Upper lobe of left lung (tissue), 6 donors: ENCODE data around the gene FAM110A. TPM values are rescaled to one million over a fixed set of nuclear protein-coding genes. Genes with fewer than 3 reads are reported as not detected.

Experiments used
- ATAC-seq, 2 donors: fragments of 200-7000 bp; cut with Tn5 transposase; one replicate each; pipeline ENCODE4 v1.9.1; 2022; ENCODE audit warnings: mild to moderate bottlenecking in 2 of 2, moderate library complexity in 2 of 2; ENCODE audit not compliant: low FRiP score in 2 of 2
- DNase-seq, 2 donors: peaks; one replicate each; pipeline ENCODE4 v3.0.0-alpha.2; 2019 to 2020
- H3K27ac ChIP-seq, 4 donors: fragments of 200-600 bp; sonication (generic); one replicate each; pipeline ENCODE4 v1.5.1; 2016 to 2019
- H3K27me3 ChIP-seq, 4 donors: fragments of 200-600 bp; sonication (generic); one replicate each; pipeline ENCODE4 v1.5.1; 2017 to 2019
- H3K36me3 ChIP-seq, 4 donors: fragments of 200-600 bp; sonication (generic); one replicate each; pipeline ENCODE4 v1.5.1; 2016 to 2019
- H3K4me1 ChIP-seq, 4 donors: fragments of 200-600 bp; sonication (generic); one replicate each; pipeline ENCODE4 v1.5.1; 2018 to 2019
- H3K4me3 ChIP-seq, 4 donors: fragments of 200-600 bp; sonication (generic); one replicate each; pipeline ENCODE4 v1.5.1; 2017 to 2019; ENCODE audit warnings: mild to moderate bottlenecking in 2 of 4, moderate library complexity in 1 of 4
- H3K9me3 ChIP-seq, 4 donors: fragments of 200-600 bp; sonication (generic); one replicate each; pipeline ENCODE4 v1.5.1; 2018 to 2019
- CTCF ChIP-seq, 6 experiments: fragments of 450-650 bp in 4 of 6; fragments of 200-600 bp in 2 of 6; sonication (generic) in 2 of 6; IDR thresholded peaks; one replicate each; pipeline ENCODE4 v1.5.1; 2016 to 2019; ENCODE audit warnings: antibody characterized with exemption in 6 of 6
- EP300 ChIP-seq, 4 donors: sonication (generic); formaldehyde crosslinking; IDR thresholded peaks; one replicate each; pipeline ENCODE4 v1.5.1; 2017; ENCODE audit warnings: antibody characterized with exemption in 4 of 4, control low read depth in 2 of 4
- POLR2A ChIP-seq, 4 donors: fragments of 450-650 bp; IDR thresholded peaks; one replicate each; pipeline ENCODE4 v1.5.1; 2016 to 2017; ENCODE audit warnings: antibody characterized with exemption in 4 of 4, mild to moderate bottlenecking in 2 of 4
- POLR2AphosphoS5 ChIP-seq, 2 donors: sonication (generic); formaldehyde crosslinking; IDR thresholded peaks; one replicate each; pipeline ENCODE4 v1.5.1; 2017; ENCODE audit warnings: antibody characterized with exemption in 2 of 2
- WGBS, 2 donors: methylation state at CpG; one replicate each; pipeline ENCODE4 v1.1.5; 2017 to 2018; 5-methylcytosine and 5-hydroxymethylcytosine counted together
- total RNA-seq, 6 donors: library from RNA; depleted of rRNA in 4 of 6; stranded (reverse); fragments of >200 nt in 4 of 6; gene quantifications; one replicate each; pipeline versions ENCODE4 v1.1.0 to v1.2.1, GENCODE V29; 2016 to 2021
- donor health status: DM: no; HTN: no; CAD: no; lungs with moderate emphysema.
- donor health status: DM: no; HTN: yes; CAD: no; lungs with severe emphysema.

The FAM110A gene
- total RNA-seq, 6 donors from 2014 or later, result 13.2 to 27.9 (median 19.9) TPM

- Histone ChIP-seq H3K27me3 (no peaks in the 10 kb centered on the region), H3K36me3 (no peaks in the 10 kb centered on the region), H3K4me1 (peaks cover 0 to 11% (median 5%) of the 10 kb centered on the region in 4 donors), H3K9me3 (no peaks in the 10 kb centered on the region), H3K27ac (no peak overlapping the region), H3K4me3 (no peak overlapping the region)
- DNase-seq, result no peak
- TF ChIP-seq CTCF (IDR thresholded peaks at IDR 0.05) (no peak), EP300 (IDR thresholded peaks at IDR 0.05) (no peak), POLR2AphosphoS5 (IDR thresholded peaks at IDR 0.05) (no peak), POLR2A (IDR thresholded peaks at IDR 0.05) (no peak)
- ATAC-seq, result no peak
- 85 to 95% methylated on average over 6 to 12 of the region's 12 CpGs for WGBS, 2 donors
These were observed 10.6 kb upstream of the FAM110A start for GRCh38 chr20:822651-823573.

- TF ChIP-seq EP300 (IDR thresholded peaks at IDR 0.05) (no peak), POLR2A (IDR thresholded peaks at IDR 0.05) (no peak), POLR2AphosphoS5 (IDR thresholded peaks at IDR 0.05) (no peak), CTCF (IDR thresholded peaks at IDR 0.05) (no peak)
- DNase-seq (no peak), ATAC-seq (no peak)
- Histone ChIP-seq H3K36me3 (no peaks in the 10 kb centered on the region), H3K9me3 (no peaks in the 10 kb centered on the region), H3K4me1 (peaks cover 0 to 11% (median 5%) of the 10 kb centered on the region in 4 donors), H3K27ac (no peak overlapping the region), H3K4me3 (no peak overlapping the region), H3K27me3 (no peaks in the 10 kb centered on the region)
- WGBS, 2 donors, result 89 to 93% methylated on average over 4 of the region's 4 CpGs
These were observed 10.0 kb upstream of the FAM110A start for GRCh38 chr20:823574-823902.

GRCh38 chr20:824490-824889 is 9.0 kb upstream of the FAM110A start:
- ATAC-seq (no peak), DNase-seq (peak in 1 of 2 donors; percentile 6)
- Histone ChIP-seq H3K36me3 (no peaks in the 10 kb centered on the region), H3K4me1 (peaks cover 0 to 10% (median 2%) of the 10 kb centered on the region in 4 donors), H3K9me3 (no peaks in the 10 kb centered on the region), H3K27ac (no peak overlapping the region), H3K4me3 (no peak overlapping the region), H3K27me3 (no peaks in the 10 kb centered on the region)
- TF ChIP-seq POLR2AphosphoS5 (IDR thresholded peaks at IDR 0.05) (no peak), EP300 (IDR thresholded peaks at IDR 0.05) (no peak), CTCF (IDR thresholded peaks at IDR 0.05) (no peak)
- 80 to 96% methylated on average over 4 of the region's 4 CpGs for WGBS, 2 donors

GRCh38 chr20:824916-825315 is 8.6 kb upstream of the FAM110A start:
- ATAC-seq, result no peak
- DNase-seq, result peak in 1 of 2 donors; percentile 8
- WGBS, 2 donors, result 67 to 75% methylated on average over 3 to 4 of the region's 4 CpGs
- Histone ChIP-seq H3K27ac (no peak overlapping the region), H3K4me3 (no peak overlapping the region), H3K9me3 (no peaks in the 10 kb centered on the region), H3K27me3 (no peaks in the 10 kb centered on the region), H3K36me3 (no peaks in the 10 kb centered on the region), H3K4me1 (peaks cover 0 to 14% (median 2%) of the 10 kb centered on the region in 4 donors)
- TF ChIP-seq POLR2AphosphoS5 (IDR thresholded peaks at IDR 0.05), result no peak
- no peak for TF ChIP-seq CTCF (IDR thresholded peaks at IDR 0.05)
